ENCODE data around the gene PDS5B. TPM values are rescaled to one million over a fixed set of nuclear protein-coding genes. Genes with fewer than 3 reads are reported as not detected.

Gene PDS5B
- total and polyA plus RNA-seq, 10 of the 15 experiments (the other 5 are each of a cell fraction or from before 2014, with no cell fraction given): 15.4 to 55.3 (median 30.7) TPM

- TF ChIP-seq IRF3 (IDR thresholded peaks at IDR 0.05) (no peak), STAT1 (conservative IDR thresholded peaks at IDR 0.05) (no peak), YY1 (IDR thresholded peaks at IDR 0.05; ENCODE audit: low read depth, low read length) (0 out of 2 replicates have a peak, but pooled peaks have one; percentile 27), ATF7 (IDR thresholded peaks at IDR 0.05; ENCODE audit: low read depth) (peak; percentile 64), KDM1A (IDR thresholded peaks at IDR 0.05; ENCODE audit: borderline replicate concordance) (no peak), MTA3 (IDR thresholded peaks at IDR 0.05; ENCODE audit: borderline replicate concordance, low read length) (peak; percentile 56; the same call in 1 of the 2 replicates), NBN (IDR thresholded peaks at IDR 0.05) (0 out of 2 replicates have a peak, but pooled peaks have one; percentile 65), BCL11A (IDR thresholded peaks at IDR 0.05; ENCODE audit: low read depth, low read length) (peak; percentile 68; the same call in 1 of the 2 replicates), CREB1 (IDR thresholded peaks at IDR 0.05; ENCODE audit: low read depth) (0 out of 2 replicates have a peak, but pooled peaks have one; percentile 23), IKZF2 (IDR thresholded peaks at IDR 0.05) (peak in 1 of 2 experiments; percentile 58; a peak in 2 of 4 replicates), NR2C1 (IDR thresholded peaks at IDR 0.05) (no peak), ZNF687 (IDR thresholded peaks at IDR 0.05) (peak; percentile 67), ZNF217 (IDR thresholded peaks at IDR 0.05) (no peak), SIN3A (IDR thresholded peaks at IDR 0.05; ENCODE audit: low read depth, low read length) (no peak), MEF2A (IDR thresholded peaks at IDR 0.05; ENCODE audit: insufficient read depth, low read depth, low read length) (peak; percentile 85), MTA2 (IDR thresholded peaks at IDR 0.05; ENCODE audit: low read depth) (peak; percentile 88; the same call in 1 of the 2 replicates), BHLHE40 (IDR thresholded peaks at IDR 0.05; ENCODE audit: borderline replicate concordance in 1 of 2, low read depth in 2 of 2, low read length in 1 of 2) (peak in 1 of 2 experiments; percentile 48; a peak in 2 of 4 replicates), SKIL (IDR thresholded peaks at IDR 0.05; ENCODE audit: low read depth, poor library complexity, severe bottlenecking) (no peak), ETV6 (conservative IDR thresholded peaks at IDR 0.05 in 1 of 2, IDR thresholded peaks at IDR 0.05 in 1 of 2; ENCODE audit: borderline replicate concordance in 1 of 2, low read depth in 1 of 2) (no peak), NFXL1 (IDR thresholded peaks at IDR 0.05; ENCODE audit: borderline replicate concordance) (no peak), ZBED1 (IDR thresholded peaks at IDR 0.05; ENCODE audit: borderline replicate concordance) (no peak)
- TF ChIP-seq, protein P1, sequence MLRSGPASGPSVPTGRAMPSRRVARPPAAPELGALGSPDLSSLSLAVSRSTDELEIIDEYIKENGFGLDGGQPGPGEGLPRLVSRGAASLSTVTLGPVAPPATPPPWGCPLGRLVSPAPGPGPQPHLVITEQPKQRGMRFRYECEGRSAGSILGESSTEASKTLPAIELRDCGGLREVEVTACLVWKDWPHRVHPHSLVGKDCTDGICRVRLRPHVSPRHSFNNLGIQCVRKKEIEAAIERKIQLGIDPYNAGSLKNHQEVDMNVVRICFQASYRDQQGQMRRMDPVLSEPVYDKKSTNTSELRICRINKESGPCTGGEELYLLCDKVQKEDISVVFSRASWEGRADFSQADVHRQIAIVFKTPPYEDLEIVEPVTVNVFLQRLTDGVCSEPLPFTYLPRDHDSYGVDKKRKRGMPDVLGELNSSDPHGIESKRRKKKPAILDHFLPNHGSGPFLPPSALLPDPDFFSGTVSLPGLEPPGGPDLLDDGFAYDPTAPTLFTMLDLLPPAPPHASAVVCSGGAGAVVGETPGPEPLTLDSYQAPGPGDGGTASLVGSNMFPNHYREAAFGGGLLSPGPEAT (IDR thresholded peaks at IDR 0.05; ENCODE audit: low read depth): no peak; the same call in 1 of the 2 replicates
These were observed 225.1 kb downstream of the PDS5B start (continued) for GRCh38 chr13:32811297-32811800.

All from GM12878 (cell line).